Measurements from ENCODE around the gene SETBP1. TPM values are rescaled to one million over a fixed set of nuclear protein-coding genes. Genes with fewer than 3 reads are reported as not detected.

The SETBP1 gene
- polyA plus RNA-seq, 1 donor: 14.8 TPM

GRCh38 chr18:44731530-44732237, 51.0 kb downstream of the SETBP1 start:
- DNase-seq (ENCODE audit: low read depth): no peak

GRCh38 chr18:44732238-44732563, 51.5 kb downstream of the SETBP1 start:
- no peak for DNase-seq (ENCODE audit: low read depth)

- no peak for DNase-seq (ENCODE audit: low read depth)
Measured at GRCh38 chr18:44732599-44732998, 51.9 kb downstream of the SETBP1 start.

- DNase-seq (ENCODE audit: low read depth): no peak
Measured at GRCh38 chr18:44733069-44733753, 52.5 kb downstream of the SETBP1 start.

- no peak for DNase-seq (ENCODE audit: low read depth)
Measured at GRCh38 chr18:44733754-44734465, 53.2 kb downstream of the SETBP1 start.

GRCh38 chr18:44735096-44735495, 54.4 kb downstream of the SETBP1 start:
- no peak for DNase-seq (ENCODE audit: low read depth)

GRCh38 chr18:44736664-44737380, 56.1 kb downstream of the SETBP1 start:
- DNase-seq (ENCODE audit: low read depth): no peak

GRCh38 chr18:44737623-44738022, 56.9 kb downstream of the SETBP1 start:
- no peak for DNase-seq (ENCODE audit: low read depth)

GRCh38 chr18:44740000-44740399, 59.3 kb downstream of the SETBP1 start:
- no peak for DNase-seq (ENCODE audit: low read depth)

GRCh38 chr18:44741085-44741484, 60.4 kb downstream of the SETBP1 start:
- DNase-seq (ENCODE audit: low read depth): no peak

- peak; percentile 44 for DNase-seq (ENCODE audit: low read depth)
Measured at GRCh38 chr18:44741511-44741910, 60.8 kb downstream of the SETBP1 start.

- no peak for DNase-seq (ENCODE audit: low read depth)
Measured at GRCh38 chr18:44742126-44742525, 61.4 kb downstream of the SETBP1 start.

- peak; percentile 69 for DNase-seq (ENCODE audit: low read depth)
Measured at GRCh38 chr18:44742718-44743311, 62.1 kb downstream of the SETBP1 start.

GRCh38 chr18:44743631-44744030, 62.9 kb downstream of the SETBP1 start:
- no peak for DNase-seq (ENCODE audit: low read depth)

- no peak for DNase-seq (ENCODE audit: low read depth)
Measured at GRCh38 chr18:44744161-44745121, 63.8 kb downstream of the SETBP1 start.

GRCh38 chr18:44747157-44747556, 66.5 kb downstream of the SETBP1 start:
- no peak for DNase-seq (ENCODE audit: low read depth)

- DNase-seq (ENCODE audit: low read depth): no peak
Measured at GRCh38 chr18:44748582-44748981, 67.9 kb downstream of the SETBP1 start.

- DNase-seq (ENCODE audit: low read depth): no peak
Measured at GRCh38 chr18:44750774-44751173, 70.1 kb downstream of the SETBP1 start.

GRCh38 chr18:44754567-44754966, 73.9 kb downstream of the SETBP1 start:
- DNase-seq (ENCODE audit: low read depth): no peak

- DNase-seq (ENCODE audit: low read depth): no peak
Measured at GRCh38 chr18:44758861-44759631, 78.4 kb downstream of the SETBP1 start.

Measured in forelimb muscle (tissue), 1 donor.